GDM1 (cell line): ENCODE measurements around the gene HOXC9.
"Not testable (repeated sequence)": the region's sequence is repeated elsewhere in the genome, so short reads cannot be mapped to it uniquely, and the experiment has no call there.

Experiments used
- DNase-seq: peaks from one replicate; lab custom pipeline; 2025; lab: John Stamatoyannopoulos, UW

HOXC9 gene

DNA sequence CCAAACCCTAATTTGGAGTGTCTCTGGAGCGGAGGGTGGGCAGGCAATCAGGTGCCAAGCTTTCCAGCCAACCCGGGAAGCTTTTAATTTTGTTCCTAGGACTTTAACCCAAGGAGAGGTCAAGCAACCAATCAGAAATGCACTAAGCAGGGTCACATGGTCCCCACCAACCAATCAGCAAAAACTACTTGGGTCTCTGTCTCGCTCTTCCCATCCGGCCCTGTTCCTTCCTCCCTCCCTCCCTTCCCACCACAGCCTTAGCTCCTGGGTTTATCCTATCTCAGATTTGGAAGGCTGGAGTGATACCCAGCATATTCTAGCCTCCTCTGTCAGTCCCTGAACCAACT, 40.2 kb downstream of the HOXC9 start:
- DNase-seq: no peak

DNA sequence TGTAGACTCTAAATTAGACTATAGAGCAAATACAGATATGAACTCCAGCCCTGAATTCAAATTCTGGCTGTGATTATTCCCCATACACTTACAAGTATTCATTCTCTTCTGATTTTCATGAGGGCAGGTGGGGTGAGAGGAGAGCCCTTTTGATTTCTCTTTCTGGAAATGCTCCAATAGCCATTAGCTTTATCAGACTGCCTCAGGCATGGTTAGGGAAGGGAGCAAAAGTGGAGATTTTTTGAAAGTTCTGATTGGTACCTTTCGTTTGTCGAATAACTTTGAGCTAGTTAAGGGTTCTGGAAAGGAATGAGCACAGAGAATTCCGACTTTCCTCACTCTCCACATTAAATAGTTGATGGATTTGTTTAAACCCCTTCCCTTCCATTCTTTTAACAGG, 40.7 kb downstream of the HOXC9 start:
- no peak for DNase-seq

- DNase-seq: no peak
These were observed 41.2 kb downstream of the HOXC9 start for GRCh38 chr12:54041097-54041690.

- DNase-seq: not testable (repeated sequence)
These were observed 42.1 kb downstream of the HOXC9 start for GRCh38 chr12:54042033-54042432.

DNA sequence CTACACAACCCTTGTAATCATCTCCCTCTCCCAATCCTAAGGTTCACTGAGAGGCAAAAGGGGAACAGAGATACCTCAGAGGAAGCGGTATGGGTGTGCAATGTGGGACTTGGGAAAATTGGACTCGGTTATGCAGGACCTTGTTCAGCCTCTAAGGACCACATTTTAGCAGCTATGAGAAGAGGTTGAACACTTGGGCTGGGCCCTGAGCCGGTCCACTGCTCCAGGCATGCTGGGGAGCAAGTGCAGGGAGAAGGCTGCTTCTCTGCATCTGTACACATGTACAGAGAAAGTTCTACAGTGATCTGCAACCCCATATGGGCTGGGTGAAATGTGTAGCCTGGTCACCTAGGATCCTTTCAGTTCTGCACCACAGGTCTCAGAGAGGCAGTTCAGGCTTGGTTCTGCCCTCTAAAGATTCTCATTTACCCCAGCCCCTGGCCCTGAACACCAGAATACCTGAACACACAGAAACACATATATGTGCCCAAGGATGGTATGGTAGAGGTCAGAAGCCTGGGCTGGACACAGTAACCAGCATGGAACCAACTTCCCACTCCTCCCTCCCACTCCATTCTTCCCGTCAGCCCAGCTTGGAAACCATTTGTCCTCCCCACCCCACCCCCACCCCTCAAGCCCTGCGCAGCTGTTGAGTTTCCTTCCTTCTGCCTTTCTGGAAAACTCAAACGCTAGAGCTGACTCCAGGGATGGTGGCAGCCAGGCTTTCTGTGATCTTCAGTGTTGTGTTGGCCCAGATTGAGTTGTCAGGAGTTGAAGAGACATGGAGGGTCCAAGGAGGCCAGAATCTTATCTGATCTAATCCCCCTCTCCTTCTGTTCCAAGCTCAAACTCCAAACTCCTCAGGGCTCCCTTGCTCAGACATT, 43.3 kb downstream of the HOXC9 start:
- no peak for DNase-seq

DNA sequence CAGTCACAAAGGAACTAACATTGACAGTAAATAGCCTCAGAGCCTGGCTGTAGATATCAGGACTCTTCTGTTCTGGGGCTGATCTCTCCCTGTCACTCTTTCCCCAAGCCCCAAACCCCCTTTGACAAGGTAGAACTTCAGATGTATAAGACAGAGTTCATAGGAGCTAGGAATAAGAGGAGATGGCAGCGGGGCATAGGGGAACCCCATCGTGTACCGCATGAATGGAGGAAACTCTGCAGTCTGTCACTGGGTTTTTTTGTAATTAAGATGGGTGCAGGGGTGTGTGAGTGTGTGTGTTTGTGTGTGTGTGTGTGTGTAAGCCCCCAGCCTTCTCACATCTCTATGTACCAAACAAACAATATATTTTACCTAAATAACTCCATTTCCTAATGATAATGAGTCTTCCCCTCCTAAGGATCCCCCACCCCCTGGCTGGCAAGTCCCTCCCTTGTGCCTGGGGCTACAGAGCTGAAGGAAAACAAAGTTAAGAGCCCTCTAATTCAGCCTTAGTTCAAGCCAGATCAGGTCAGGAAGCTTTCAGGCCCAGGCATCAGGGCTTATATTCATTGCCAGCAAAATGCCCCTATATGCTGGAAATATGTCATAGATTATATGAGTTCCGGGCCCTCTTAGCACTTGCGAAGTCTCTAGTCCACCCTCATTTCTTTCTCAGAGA, 44.6 kb downstream of the HOXC9 start:
- DNase-seq: no peak

GRCh38 chr12:54045401-54045800, 45.4 kb downstream of the HOXC9 start:
- no peak for DNase-seq

- no peak for DNase-seq
These were observed 46.0 kb downstream of the HOXC9 start for GRCh38 chr12:54045868-54046521.

GRCh38 chr12:54046809-54047159, 46.8 kb downstream of the HOXC9 start:
- no peak for DNase-seq

DNA sequence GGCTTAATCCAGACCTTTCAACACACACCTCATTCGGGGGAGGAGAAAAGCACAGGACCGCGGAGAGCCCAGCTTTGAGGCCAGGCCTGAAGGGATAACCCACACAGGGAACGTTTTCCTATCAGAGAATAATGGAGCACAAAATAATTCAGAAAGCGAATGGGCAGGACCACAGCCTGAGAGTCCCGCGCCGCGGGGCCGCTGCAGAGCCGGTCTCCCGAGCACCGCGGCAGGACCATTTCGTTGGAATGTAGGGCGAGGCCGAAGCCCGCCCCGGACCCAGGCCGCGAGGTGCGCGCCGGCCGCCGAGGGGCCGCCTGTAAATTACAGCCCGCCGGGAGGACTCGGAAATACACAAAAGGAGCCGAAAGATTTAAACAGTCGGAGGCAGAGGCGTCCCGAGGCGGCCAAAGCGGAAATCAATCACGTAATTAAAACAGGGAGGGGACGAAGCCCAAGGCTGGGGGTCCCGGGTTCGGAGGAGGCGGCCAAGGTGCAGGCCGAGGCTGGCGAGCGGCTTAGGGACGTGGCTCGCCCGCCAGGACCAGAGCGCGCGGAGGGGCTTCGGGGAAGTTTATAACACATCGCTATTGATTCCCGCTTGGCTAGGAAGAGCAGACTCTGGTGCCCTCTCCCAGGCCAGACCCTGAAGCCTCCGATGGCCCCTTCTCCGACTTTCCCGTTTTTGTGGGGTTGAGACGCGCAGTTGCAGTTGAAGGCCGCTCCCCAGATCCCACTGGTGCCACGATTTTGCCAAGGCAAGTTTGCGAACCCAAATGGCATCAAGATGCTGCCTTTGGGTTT, 47.4 kb downstream of the HOXC9 start:
- DNase-seq: no peak

DNA sequence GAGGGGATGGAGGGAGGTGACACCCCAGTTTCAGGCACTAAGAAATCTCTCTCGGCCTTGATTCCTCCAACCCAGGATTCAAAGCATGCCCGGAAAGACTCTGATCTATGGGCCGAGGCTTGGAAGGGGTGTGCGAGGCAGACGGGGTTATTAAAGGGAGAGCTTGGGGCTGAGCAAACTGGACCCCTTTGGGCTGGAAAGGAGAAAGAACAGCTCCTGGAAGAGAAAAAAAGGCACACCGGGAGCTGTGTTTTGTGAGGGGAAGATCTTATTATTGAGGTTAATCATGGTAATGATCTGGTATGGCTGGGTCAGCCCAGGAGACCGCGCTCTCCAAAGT, 48.0 kb downstream of the HOXC9 start:
- no peak for DNase-seq

GRCh38 chr12:54048406-54049093, 48.6 kb downstream of the HOXC9 start:
- DNase-seq: no peak

DNA sequence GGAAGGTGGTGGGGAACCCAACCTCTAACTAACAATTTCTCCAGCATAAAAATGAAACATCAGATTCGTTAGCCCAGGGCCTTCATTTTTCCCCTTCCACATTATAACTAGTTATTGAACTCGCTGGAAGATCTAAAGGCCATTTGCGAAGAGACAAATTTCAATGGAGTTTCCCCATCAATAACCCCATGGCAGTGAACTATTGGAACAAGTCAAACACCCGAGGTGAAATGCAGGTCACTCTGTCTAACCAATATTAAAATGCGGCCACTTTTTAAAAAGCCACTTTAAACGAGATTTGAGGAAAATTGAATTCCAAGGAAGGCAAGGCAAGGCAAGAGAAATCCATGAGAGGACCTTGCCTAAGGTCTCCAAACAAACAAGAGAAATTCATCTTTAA, 49.1 kb downstream of the HOXC9 start:
- DNase-seq: no peak

DNA sequence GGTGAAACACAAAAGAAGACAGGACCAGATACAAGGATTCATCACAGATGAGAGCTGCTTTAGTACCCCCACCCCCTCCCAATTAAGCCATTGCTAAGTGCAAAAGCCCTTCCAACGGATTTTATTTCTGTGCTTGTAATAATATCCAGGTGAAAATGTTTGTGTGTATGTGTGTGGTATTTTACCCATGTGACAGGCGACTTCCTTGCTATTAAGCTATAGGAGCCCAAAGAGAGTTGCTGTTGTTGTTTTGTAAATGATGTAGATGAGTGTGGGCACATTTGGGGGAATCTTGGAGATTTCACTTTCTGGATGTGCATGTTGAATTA, 50.5 kb downstream of the HOXC9 start:
- DNase-seq: no peak

DNA sequence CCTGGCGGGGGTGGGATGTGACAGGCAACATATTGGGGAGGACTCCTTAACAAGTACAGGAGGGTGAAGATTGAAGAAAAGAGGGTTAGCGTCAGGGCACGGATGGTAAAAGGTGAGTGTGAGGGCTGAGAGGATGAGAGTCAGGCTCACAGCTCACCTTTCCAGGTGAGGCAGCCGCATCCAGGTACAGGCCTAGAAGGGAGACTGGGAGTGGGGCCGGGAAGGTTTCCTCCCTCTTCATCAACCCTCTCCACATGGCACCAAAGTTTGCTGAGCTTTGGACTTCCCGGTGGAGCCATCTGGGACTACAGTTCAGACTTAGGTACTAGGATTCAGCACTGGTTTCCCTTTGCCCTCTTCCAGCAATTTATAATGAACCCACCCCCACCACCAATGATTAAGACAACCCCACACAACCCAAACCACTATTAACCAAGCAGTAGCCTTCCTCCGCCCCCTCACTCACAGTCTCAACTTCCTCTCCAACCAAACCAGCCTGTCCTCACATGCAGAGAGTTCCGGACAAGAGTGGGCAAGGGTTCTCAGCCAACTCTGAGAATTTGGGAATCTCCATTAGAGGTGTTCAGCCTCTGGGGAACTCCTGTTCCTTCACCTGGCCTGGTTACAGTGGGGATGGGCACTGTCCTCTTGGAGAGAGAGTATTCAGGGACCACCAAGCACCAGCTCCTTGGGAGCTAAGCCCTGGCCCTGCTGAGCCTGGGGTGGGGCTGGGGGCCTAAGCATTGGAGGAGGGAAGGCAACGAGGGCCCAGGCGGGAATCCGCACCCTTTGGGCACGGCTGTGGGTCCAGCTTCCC, 51.3 kb downstream of the HOXC9 start:
- DNase-seq: no peak

- no peak for DNase-seq
These were observed 52.0 kb downstream of the HOXC9 start for GRCh38 chr12:54051874-54052437.

GRCh38 chr12:54052438-54053002, 52.6 kb downstream of the HOXC9 start:
- DNase-seq: no peak
